T-helper 2 cell treated with Interferon-gamma antibody and Interleukin-4, amounts not matched to agents 100 ng/mL and 5 ng/mL, for 36 hours (primary cell): ENCODE data around the gene PLCB3. TPM values are rescaled to one million over a fixed set of nuclear protein-coding genes. Genes with fewer than 3 reads are reported as not detected.

Experiments
- intact Hi-C: fragments of 100-400 bp; cut with micrococcal nuclease; formaldehyde crosslinking; loops from one replicate; pipeline ENCODE4 v1.15.1; 2023
- total RNA-seq: library from RNA; stranded (reverse); gene quantifications from 2 replicates; pipeline ENCODE4 v1.2.3, GENCODE V29; 2022

The PLCB3 gene
- total RNA-seq, 1 donor from 2014 or later: 12.7 TPM

DNA sequence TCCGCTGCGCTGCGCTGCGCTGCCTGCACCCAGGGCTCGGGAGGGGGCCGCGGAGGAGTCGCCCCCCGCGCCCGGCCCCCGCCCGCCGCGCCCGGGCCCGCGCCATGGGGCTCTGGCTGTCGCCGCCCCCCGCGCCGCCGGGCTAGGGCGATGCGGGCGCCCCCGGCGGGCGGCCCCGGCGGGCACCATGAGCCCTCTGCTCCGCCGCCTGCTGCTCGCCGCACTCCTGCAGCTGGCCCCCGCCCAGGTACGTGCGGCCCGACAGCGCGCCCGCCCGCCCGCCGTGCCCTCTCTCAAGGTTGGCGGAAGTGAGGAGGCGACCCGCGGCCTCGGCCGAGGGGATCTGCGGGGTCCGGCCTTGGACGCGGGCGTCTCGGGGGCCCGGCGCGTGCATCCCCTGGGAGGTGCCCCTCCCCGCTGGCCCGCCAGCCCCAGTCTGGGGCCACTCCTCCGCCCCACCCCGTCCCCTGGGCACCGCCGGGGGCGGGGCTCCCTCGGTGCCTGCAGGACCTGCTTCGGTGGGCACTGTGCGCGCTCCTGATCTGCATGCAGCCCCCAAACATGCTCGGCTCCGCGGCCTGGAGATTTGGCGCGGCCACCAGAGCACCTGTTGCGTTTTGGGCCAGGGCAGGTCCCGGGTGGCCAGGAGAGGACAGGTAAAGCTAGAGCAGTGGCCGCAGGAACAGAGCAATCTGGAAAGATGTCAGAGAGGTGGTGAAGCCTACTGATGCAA lies 16.5 kb upstream of the PLCB3 start:
- intact Hi-C loops: no loop called here

DNA sequence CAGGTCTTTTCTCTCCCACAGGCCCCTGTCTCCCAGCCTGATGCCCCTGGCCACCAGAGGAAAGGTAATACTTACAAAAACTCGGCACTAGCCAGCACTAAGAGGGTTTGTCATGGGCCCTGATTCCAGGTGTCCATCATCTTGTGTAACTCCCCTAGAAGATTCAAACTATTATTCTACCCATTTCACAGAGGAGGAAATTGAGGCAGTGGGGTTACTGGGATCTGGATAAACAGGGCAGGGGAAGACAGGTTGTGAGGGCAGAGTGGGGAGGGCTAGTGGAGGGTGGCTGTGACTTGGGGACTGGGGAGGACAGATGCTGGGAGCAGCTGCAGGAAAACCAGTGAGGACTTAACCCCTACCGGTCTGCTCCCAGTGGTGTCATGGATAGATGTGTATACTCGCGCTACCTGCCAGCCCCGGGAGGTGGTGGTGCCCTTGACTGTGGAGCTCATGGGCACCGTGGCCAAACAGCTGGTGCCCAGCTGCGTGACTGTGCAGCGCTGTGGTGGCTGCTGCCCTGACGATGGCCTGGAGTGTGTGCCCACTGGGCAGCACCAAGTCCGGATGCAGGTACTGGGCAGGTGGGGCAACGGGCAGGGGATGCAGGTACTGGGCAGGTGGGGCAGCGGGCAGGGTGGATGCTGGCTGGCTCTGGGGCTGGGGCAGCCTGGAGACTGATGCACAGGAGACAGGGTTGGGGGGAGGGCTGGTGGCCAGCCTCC lies 15.7 kb upstream of the PLCB3 start:
- intact Hi-C loops: no loop called here

DNA sequence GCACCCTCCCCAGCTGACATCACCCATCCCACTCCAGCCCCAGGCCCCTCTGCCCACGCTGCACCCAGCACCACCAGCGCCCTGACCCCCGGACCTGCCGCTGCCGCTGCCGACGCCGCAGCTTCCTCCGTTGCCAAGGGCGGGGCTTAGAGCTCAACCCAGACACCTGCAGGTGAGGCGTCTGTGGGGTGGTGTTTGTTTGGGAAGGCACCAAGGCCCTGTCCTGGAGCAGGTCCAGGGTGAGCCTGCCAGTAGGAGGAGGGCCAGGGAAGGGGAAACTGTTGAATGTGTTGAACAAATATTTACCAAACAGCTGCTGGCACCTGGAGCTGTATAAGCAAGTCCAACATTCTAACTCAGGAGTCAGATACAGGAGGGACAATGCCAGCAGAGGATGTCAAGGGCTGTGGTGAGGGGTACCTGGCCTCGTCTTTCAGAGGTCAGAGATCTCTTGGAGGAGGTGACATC lies 13.8 kb upstream of the PLCB3 start:
- intact Hi-C loops: no loop called here

DNA sequence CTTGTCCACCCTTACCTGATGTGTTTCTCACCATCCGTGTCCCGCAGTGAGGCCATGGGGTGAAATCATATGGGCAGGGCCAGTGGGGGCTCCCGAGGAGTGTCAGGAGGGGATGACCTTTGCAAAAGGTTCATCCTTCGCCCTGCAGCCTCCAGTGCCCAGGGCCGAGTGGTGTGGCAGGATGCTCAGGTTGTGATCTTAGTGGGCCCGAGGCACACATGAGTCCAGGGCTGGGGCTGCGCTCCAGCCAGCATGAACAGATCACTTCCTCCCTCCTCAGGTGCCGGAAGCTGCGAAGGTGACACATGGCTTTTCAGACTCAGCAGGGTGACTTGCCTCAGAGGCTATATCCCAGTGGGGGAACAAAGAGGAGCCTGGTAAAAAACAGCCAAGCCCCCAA lies 13.3 kb upstream of the PLCB3 start:
- intact Hi-C loops: no loop called here

DNA sequence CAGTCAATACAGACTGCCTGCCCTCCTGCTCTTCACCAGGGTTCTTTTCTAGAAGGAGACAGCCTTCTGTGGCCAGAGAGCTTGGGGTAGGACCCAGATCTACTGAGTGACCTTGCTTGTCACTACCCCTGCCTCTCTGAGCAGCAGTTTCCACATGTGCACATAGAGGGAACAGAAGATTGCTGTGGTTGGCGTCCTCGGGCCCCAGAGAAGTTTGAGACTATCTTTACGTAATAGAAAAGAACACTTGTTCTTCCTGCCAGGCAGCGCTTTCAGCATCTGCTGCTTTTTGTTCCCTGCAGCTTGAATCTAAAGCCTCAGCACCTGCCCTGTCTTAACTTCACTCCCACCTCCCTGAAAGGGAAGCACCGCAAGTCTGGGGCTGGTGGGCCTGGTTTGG lies 12.3 kb upstream of the PLCB3 start:
- intact Hi-C loops: no loop called here

DNA sequence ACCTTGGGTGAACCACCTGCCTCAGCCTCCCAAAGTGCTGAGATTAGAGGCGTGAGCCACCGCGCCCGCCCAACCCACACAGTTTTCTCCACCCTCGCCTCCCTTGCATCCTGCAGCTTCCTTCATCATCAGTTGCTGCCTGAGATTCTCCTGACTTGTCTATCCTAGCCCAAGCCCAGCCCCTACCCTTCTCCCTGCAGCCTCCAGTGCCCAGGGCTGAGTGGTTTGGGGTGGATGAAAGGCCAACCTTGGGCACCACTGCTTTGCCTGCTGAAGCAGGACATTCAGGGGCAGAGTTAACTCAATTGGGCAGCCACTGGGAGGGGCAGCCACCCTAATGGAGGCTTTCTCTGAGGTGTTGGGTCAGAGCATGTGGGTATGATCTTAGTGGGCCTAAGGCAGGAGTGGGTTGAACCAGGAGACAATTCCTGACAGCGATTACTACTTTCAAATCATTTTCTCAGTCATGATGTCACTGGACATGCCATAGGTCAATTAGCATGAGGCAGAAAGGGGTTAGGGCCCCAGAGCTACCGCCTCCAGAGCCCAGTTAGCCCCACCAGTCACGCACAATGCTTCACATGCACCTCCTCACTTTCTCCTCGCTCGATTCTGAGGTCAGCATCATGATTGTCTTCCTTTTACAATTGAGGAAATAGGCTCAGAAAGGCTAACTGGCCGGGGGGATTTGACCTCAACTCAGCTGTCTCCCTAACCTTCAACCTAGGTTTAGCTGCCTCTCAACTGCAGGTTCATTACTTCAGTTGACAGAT lies 11.5 kb upstream of the PLCB3 start:
- intact Hi-C loops: loop anchor here (2.0 to 10.0 kb wide), 5 partner anchors 13 to 505 kb away; partner anchors contain the start of genes BAD, FERMT3, GPR137 and NUDT22

DNA sequence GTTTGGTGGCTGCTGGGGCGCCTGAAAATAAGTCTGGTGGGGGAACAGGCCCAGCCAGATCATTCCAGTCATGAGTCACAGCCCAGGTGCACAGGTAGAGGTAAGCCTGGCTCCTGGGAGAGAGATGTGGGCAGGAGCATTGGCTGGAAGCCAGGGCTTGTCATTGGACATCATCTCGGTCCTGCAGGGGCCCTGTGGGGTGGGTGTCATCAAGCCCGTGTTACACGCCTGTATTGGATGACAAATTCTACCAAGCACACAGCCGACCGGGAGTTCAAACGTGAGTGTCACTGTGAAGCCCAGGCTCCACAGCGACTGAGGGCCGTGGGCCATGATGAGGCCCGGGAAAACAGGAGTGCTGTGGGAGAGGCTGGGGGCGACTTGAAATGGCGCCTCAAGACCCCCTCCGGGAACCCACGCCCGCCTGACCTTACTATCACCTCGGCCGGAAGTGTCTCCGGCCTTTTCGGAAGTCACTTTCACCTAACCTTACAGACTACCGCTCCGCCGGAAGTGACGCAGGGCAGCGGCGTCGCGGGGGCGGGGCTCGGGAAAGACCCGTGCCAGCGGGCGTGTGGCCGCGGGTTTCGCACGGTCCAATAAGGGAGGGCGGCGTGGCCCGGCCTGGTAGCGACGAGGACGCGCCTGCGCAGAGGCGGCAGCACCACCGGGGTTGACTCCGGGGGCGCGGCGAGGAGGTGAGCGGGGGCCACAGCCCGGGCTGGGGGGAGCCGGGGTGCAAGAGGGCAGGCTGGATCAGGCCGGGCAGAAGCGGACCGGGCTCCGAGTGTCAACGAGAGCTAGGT lies 10.7 kb upstream of the PLCB3 start, which contains the start of gene FKBP2:
FKBP2 (plus strand) TSS at position 661 of the 806 bp plus-strand sequence. CDS start 1,293 bp downstream, outside the sequence.
- intact Hi-C loops: loop anchor here (1.0 to 10.0 kb wide), 8 partner anchors 10 to 504 kb away; partner anchors contain the start of genes BAD, DNAJC4, ESRRA and FERMT3

DNA sequence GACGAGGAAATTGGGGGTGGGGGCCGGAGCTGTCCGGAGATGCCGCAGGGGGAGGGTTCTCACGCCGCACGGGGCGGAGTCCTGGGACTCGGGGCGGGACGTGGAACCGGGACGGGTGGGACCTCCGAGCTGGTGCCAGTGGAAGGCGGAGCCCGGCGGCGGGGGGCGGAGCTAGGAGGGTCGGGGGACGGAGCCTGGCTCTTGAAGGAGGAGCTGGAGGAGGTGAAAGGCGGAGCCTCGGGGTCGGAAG lies 10.2 kb upstream of the PLCB3 start:
- intact Hi-C loops: loop anchor here (1.0 to 10.0 kb wide), 8 partner anchors 11 to 504 kb away; partner anchors contain the start of genes BAD, DNAJC4, ESRRA and FERMT3

DNA sequence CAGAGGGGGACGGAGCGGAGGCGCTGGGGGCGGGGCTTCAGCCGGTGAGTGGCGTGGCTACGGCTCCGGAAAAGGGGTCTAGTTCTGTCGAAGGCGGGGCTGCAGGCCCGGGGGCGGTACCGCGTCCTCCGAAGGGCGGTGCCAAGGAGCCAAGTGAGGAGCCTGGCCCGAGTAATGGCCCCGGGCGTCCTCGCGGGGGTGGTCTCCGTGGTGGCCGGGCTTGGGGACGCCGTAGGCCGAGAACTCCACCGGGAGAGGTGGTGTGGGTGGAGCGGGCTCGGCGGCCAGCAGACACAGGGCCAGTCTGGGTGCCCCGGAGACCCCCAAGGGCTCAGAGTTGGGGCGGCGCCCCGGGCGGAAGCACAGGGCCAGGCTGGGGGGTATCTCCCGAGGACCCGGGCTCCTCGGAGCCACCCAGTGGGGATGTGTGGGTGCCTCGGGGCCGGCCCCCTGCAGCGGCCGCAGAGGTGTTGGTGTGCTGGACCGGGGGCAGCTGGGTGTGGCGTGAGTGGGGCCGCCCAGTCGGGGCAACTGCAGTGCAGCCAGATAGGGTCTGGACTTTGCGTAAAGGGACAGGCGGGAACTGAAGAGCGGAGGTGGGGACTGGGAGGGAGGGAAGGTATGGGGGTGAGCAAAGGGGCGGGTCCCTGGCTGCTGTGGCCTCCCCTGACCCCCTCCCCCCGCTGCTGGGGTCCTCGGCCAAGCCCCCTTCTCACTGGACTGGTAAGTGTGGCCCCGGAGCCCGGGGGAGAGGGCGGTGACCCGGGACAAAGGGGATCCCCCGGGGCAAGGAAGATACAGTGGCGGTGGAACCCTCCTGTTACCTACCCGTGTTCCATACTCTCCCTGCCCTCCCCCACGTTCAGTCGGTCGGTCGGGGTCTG lies 9.6 kb upstream of the PLCB3 start:
- intact Hi-C loops: loop anchor here (1.0 to 10.0 kb wide), 8 partner anchors 11 to 503 kb away; partner anchors contain the start of genes BAD, DNAJC4, ESRRA and FERMT3

DNA sequence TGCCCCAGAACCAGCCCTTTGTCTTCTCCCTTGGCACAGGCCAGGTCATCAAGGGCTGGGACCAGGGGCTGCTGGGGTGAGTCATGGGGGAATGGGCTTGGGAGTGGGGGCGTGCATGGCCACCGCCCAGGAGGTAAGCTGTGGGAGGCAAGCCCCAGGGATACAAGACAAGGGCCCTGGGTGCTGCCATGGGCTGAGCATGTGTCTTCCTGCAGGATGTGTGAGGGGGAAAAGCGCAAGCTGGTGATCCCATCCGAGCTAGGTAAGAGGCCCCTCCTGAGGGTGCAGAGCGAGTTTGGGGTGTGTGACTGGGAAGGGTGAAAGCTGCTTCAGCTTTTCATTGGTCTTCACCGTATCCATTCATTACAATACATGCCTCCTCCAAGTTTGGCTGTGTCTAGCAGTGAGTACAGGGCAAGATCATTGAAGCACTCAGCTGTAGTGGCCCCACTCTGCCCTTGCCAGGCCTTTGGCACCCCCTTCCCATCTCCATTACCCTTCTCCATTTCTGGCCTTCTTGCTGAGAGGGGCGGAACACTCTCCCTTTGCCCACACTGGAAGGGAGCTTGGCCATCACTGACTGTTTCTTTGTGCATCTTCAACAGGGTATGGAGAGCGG lies 8.0 kb upstream of the PLCB3 start:
- intact Hi-C loops: loop anchor here (5.0 to 10.0 kb wide), 2 partner anchors 36 to 501 kb away; partner anchors contain the start of genes FERMT3 and RASGRP2

DNA sequence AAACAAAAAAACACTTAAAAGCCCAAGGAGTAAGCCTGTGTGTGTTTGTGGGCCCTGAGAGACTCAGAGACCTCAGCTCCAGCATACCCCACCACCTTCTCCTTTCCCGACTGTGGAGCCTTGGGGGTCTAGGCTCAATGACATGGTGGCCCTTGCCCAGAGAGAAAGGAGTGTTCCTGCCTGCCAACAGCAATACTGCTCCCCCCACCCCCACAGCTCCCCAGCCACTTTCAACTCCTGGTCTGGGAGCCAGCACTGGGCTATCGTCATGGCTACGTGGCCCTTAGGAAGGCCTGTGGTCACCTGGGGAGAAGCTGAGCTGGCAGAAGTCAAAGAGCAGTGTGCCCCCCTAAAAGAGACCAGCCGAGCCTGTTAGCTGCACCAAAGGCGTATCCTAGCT lies 7.2 kb upstream of the PLCB3 start:
- intact Hi-C loops: loop anchor here (5.0 to 10.0 kb wide), 2 partner anchors 37 to 501 kb away; partner anchors contain the start of genes FERMT3 and RASGRP2

DNA sequence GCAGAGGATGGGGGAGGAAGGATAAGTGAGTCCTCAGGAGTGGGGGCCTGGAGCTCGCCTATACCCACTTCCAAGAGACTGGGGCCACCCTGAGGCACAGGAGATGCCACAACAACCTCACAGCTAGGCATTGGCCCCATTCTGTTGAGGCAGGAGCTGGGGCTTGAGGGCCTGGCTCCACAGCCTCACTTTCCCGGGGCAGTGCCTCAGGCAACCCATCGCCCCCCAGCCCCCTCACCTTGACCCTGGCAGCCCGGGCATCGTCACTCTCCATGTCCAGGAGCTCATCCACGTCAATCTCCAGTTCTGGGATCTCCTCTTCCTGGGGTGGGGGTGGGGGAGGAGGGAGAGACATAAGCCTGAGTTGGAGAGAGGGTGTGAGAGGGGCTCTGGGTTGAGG lies 6.4 kb upstream of the PLCB3 start:
- intact Hi-C loops: loop anchor here (5.0 to 10.0 kb wide), 2 partner anchors 38 to 500 kb away; partner anchors contain the start of genes FERMT3 and RASGRP2

DNA sequence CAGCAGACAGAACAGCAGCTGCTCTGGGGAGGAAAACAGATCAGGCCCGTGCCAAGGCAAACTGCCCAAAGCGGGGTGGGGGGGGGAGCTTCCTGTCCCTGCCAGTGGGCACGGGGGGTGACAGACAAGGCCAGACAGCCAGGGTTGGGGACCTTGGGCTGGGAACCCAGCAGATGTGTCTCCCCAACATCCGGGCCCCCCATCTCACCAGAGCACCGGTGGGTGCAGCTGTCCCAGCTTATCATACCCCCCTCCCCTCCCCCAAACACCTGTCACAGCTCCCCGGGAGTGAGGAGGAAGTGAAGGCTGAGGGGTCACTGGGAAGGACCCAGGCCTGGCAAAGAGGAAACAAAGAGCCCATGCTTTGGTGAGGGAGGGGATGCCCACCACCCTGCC lies 5.9 kb upstream of the PLCB3 start:
- intact Hi-C loops: loop anchor here (10.0 kb wide), 1 partner anchor 499 kb away; the partner anchor contains the start of gene RASGRP2

DNA sequence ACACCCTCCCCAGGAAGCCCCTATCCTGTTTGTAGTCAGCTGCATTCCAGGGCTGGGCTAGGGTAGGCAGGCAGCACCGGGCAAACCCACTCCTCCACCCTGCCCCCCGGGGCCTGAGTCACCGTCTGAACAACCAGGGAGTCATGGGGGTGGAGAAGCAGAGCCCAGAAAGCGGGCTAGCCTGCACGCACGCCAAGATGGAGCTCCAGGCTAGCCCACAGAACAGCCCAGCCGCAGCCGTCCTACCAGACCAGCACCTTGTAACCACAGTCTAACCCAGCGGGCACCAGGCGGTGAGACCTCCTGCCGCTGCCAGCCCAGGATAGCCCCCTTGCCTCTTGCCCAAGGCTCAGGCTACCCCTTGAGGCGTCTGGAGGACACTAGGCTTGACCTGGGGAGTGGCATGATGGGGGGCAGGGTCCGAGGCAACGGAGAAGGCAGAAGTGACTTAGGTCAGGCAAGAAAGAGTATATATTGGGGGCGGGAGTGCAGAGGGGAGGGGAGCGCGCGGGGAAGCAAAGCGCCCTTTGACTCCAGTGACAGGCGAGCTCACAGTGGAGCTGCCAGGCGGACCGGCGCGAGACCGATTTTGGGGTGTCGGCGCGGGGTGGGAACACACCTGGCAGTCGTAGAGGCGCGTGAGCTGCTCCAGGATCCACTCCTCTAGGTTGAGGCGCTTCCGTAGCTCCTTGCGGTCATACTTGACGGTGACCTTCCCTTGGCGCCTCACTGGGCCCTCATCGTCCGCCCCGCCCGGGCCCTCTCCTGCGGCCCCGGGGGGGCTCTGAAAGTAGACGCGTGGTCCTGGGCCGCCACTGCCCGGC lies 5.3 kb upstream of the PLCB3 start:
- intact Hi-C loops: loop anchor here (10.0 kb wide), 1 partner anchor 499 kb away; the partner anchor contains the start of gene RASGRP2

DNA sequence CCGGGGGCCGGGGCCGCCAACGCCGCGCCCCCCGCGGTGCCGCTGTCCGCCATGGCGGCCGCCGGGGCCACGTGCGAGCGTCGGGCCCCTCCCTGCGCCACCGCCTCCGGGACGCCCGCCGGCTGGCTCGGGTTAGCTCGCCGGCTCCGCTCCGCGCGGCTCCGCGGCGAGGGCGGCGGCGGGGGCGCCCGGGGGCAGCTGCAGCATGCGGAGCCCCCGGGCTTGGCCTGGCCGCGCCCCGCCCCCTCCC lies 4.8 kb upstream of the PLCB3 start:
- intact Hi-C loops: loop anchor here (10.0 kb wide), 1 partner anchor 498 kb away; the partner anchor contains the start of gene RASGRP2

DNA sequence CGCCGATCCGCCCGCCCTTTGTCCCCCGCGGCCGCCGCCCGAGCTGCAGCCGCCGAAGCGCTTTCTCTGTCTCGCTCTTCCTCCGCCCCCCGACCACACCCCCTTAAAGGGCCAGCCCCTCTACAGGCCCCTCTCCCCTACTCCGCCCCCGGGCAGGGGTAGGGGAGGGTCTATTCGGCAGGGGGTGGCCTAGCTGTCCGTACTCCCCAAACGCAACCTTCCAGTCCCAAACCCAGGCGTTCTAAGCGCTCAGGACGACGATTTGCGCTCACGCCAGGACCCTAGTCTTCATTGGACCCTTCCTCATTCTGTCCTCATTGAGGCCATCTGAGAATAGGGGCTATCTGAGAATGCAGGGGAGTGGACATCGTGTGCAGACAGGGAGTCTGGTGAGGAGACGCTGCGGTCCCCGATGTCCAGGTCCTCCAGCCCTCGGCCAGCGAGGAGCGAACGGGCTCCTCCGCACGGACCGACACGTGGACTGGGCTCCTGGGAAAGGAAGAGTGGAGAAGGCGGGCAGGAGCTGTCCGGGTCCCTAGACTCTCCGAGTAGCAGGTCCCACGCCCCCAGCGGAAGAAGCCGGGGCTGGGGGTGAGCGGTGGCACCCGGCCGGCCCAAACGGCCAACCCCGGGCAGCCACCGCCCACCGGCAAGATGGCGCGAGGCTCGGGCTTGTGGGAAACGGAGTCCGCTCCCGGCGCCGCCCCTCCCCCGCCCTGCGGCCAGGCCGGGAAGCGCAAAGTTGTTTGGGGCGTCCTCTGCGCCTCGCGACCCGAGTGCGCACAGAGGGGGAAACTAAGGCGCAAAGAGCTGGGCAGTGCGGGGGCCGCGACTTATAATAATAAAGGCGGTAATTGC lies 4.2 kb upstream of the PLCB3 start, which contains the start of gene PPP1R14B:
PPP1R14B (minus strand) TSS at position 73 of the 858 bp plus-strand sequence. CDS start 270 bp downstream, outside the sequence.
- intact Hi-C loops: loop anchor here (1.0 to 10.0 kb wide), 2 partner anchors 58 to 498 kb away; partner anchors contain the start of genes ESRRA and RASGRP2
